GM10266 (cell line): ENCODE data around the gene RUNX1.

Experiments used
- DNase-seq: peaks from one replicate; pipeline ENCODE4 v3.0.0; 2012; ENCODE audit errors: extremely low spot score
- CTCF ChIP-seq: IDR thresholded peaks from 2 replicates; pipeline ENCODE4 v1.5.1; 2012; ENCODE audit warnings: mild to moderate bottlenecking, low read depth; ENCODE audit not compliant: control insufficient read depth, insufficient read depth; ENCODE audit errors: missing control alignments

RUNX1 gene

GRCh38 chr21:34838956-34839820 is 209.9 kb downstream of the RUNX1 start:
- no peak for DNase-seq
- TF ChIP-seq CTCF = no peak

DNA sequence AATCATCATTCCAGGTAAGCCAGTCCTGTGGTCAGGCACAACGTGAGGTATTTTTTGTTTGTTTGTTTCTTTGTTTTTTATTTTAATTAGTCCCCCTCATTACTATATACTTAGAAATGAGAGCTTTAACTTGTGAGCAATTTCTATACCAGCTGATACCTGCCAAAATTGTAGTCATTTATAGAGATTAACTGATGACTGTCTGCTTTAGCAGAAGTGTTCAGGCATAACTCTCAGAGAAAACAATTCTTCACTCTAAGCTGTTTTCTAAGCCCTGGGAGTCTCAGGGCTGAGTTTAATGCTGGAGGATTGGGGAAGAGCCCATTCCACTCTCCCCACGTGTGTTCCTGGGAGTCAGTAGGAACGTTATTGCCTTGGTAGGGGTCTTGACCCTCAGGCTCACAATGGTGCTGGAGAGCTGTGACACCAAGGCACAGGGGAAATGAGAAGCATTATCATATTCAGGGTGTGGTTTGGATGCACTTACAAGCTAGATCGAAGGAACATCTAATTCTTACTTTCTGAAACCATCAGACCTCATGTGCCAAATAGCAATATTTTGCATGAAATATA is 212.1 kb downstream of the RUNX1 start:
- no peak for DNase-seq
- no peak for TF ChIP-seq CTCF

GRCh38 chr21:34836103-34836932 is 212.8 kb downstream of the RUNX1 start:
- no peak for TF ChIP-seq CTCF
- DNase-seq = no peak

- no peak for DNase-seq
- TF ChIP-seq CTCF = no peak
Measured at GRCh38 chr21:34835526-34835925, 213.6 kb downstream of the RUNX1 start.

- TF ChIP-seq CTCF = no peak
- DNase-seq = no peak
Measured at GRCh38 chr21:34834852-34835501, 214.1 kb downstream of the RUNX1 start.

- no peak for DNase-seq
- TF ChIP-seq CTCF = no peak
Measured at GRCh38 chr21:34834290-34834689, 214.8 kb downstream of the RUNX1 start.
